ENCODE data around the gene ARHGAP26.

- no peak for TF ChIP-seq CTCF (IDR thresholded peaks at IDR 0.05)
- TF ChIP-seq POLR2A (IDR thresholded peaks at IDR 0.05) = no peak
Observed at GRCh38 chr5:143219696-143220095, 449.5 kb downstream of the ARHGAP26 start.
